GM23338 (cell line): ENCODE data around the gene VWC2. TPM values are rescaled to one million over a fixed set of nuclear protein-coding genes. Genes with fewer than 3 reads are reported as not detected.

Source experiments
- ATAC-seq: fragments of 200-7000 bp; cut with Tn5 transposase; 3 replicates; pipeline ENCODE4 v1.9.1; 2020
- DNase-seq: peaks from one replicate; pipeline ENCODE4 v3.0.0-alpha.2; 2015; ENCODE audit warnings: low spot score
- H2AFZ ChIP-seq: fragments of 200-600 bp; sonication (generic); 2 replicates; pipeline ENCODE4 v1.8.0; 2016; ENCODE audit warnings: antibody characterized with exemption, mild to moderate bottlenecking, moderate library complexity
- H3F3A ChIP-seq: fragments of 200-600 bp; sonication (generic); replicated peaks from 2 replicates; pipeline ENCODE4 v1.8.0; 2017; ENCODE audit warnings: antibody characterized with exemption, mixed run types, low read depth
- H3K27ac ChIP-seq: fragments of 200-600 bp; sonication (generic); 2 replicates; pipeline ENCODE4 v1.6.1; 2016; ENCODE audit warnings: low read depth
- H3K27me3 ChIP-seq: fragments of 200-600 bp; sonication (generic); 2 replicates; pipeline ENCODE4 v1.8.0; 2016; ENCODE audit warnings: mild to moderate bottlenecking, mixed run types, moderate library complexity; ENCODE audit not compliant: insufficient read depth
- H3K36me3 ChIP-seq: fragments of 200-600 bp; sonication (generic); 2 replicates; pipeline ENCODE4 v1.8.0; 2016; ENCODE audit warnings: mild to moderate bottlenecking; ENCODE audit not compliant: insufficient read depth
- H3K4me1 ChIP-seq: fragments of 200-600 bp; sonication (generic); 2 replicates; pipeline ENCODE4 v1.8.0; 2016; ENCODE audit warnings: mild to moderate bottlenecking, moderate library complexity; ENCODE audit not compliant: insufficient read depth
- H3K4me2 ChIP-seq: fragments of 200-600 bp; sonication (generic); 2 replicates; pipeline ENCODE4 v1.7.1; 2017; ENCODE audit warnings: mixed run types
- H3K4me3 ChIP-seq: fragments of 200-600 bp; sonication (generic); 2 replicates; pipeline ENCODE4 v1.6.1; 2016; ENCODE audit warnings: mixed run types
- H3K79me2 ChIP-seq: fragments of 200-600 bp; sonication (generic); replicated peaks from 2 replicates; pipeline ENCODE4 v1.8.0; 2017; ENCODE audit warnings: mild to moderate bottlenecking; ENCODE audit not compliant: insufficient read depth
- H3K9me2 ChIP-seq: fragments of 200-600 bp; sonication (generic); 2 replicates; pipeline ENCODE4 v1.8.0; 2017; ENCODE audit not compliant: insufficient read depth
- H4K20me1 ChIP-seq: fragments of 200-600 bp; sonication (generic); replicated peaks from 2 replicates; pipeline ENCODE4 v1.8.0; 2017; ENCODE audit warnings: mild to moderate bottlenecking; ENCODE audit not compliant: insufficient read depth
- H3K27ac Mint-ChIP-seq: 2 replicates; pipeline ENCODE4 v1.8.0; 2020; ENCODE audit warnings: inconsistent platforms, mild to moderate bottlenecking, moderate library complexity, mixed read lengths
- H3K27me3 Mint-ChIP-seq: 3 replicates; pipeline ENCODE4 v1.8.0; 2022; ENCODE audit warnings: low read depth, mild to moderate bottlenecking, moderate library complexity, mixed read lengths, inconsistent platforms; ENCODE audit not compliant: insufficient read depth, poor library complexity
- H3K36me3 Mint-ChIP-seq: 3 replicates; pipeline ENCODE4 v1.8.0; 2021; ENCODE audit warnings: low read depth, mild to moderate bottlenecking, inconsistent platforms, moderate library complexity, mixed read lengths
- H3K4me1 Mint-ChIP-seq: 3 replicates; pipeline ENCODE4 v1.8.0; 2020; ENCODE audit warnings: mild to moderate bottlenecking, inconsistent platforms, mixed read lengths
- H3K4me3 Mint-ChIP-seq: 3 replicates; pipeline ENCODE4 v1.8.0; 2021; ENCODE audit warnings: moderate library complexity, mild to moderate bottlenecking, inconsistent platforms, mixed read lengths
- H3K9me3 Mint-ChIP-seq: 3 replicates; pipeline ENCODE4 v1.8.0; 2020; ENCODE audit warnings: moderate library complexity, mild to moderate bottlenecking, inconsistent platforms, mixed read lengths
- CREB1 ChIP-seq: fragments of 250-450 bp; sonication (Bioruptor Pico); IDR thresholded peaks from 2 replicates; pipeline ENCODE4 v1.5.0; 2020; ENCODE audit warnings: low read depth, mild to moderate bottlenecking, moderate library complexity
- CTCF ChIP-seq, 2 experiments: fragments of 200-600 bp in 1 of 2; sonication (generic) in 1 of 2; conservative IDR thresholded peaks; 2 replicates each; pipeline versions ENCODE4 v1.5.1 to v1.6.1; 2016 to 2017; ENCODE audit warnings: antibody characterized with exemption in 2 of 2, low read depth in 2 of 2, mild to moderate bottlenecking in 2 of 2, moderate library complexity in 1 of 2
- ETS1 ChIP-seq: IDR thresholded peaks from 2 replicates; pipeline ENCODE4 v1.6.1; 2016; ENCODE audit warnings: antibody characterized with exemption
- EZH2 ChIP-seq: fragments of 200-600 bp; sonication (generic); IDR thresholded peaks from one replicate; pipeline ENCODE4 v1.8.0; 2017; ENCODE audit warnings: antibody characterized with exemption, mild to moderate bottlenecking, low read depth; ENCODE audit not compliant: unreplicated experiment
- EZH2phosphoT487 ChIP-seq: fragments of 200-600 bp; sonication (generic); IDR thresholded peaks from one replicate; pipeline ENCODE4 v1.8.1; 2018; ENCODE audit warnings: antibody characterized with exemption; ENCODE audit not compliant: unreplicated experiment
- JUNB ChIP-seq: IDR thresholded peaks from one replicate; pipeline ENCODE4 v1.6.1; 2016; ENCODE audit warnings: antibody characterized with exemption; ENCODE audit not compliant: unreplicated experiment
- NANOG ChIP-seq: IDR thresholded peaks from 2 replicates; pipeline ENCODE4 v1.6.1; 2016; ENCODE audit warnings: antibody characterized with exemption, borderline replicate concordance
- POLR2AphosphoS5 ChIP-seq: IDR thresholded peaks from 2 replicates; pipeline ENCODE4 v1.6.1; 2016; ENCODE audit warnings: antibody characterized with exemption, low read depth
- REST ChIP-seq: IDR thresholded peaks from one replicate; pipeline ENCODE4 v1.6.1; 2018; ENCODE audit warnings: antibody characterized with exemption; ENCODE audit not compliant: unreplicated experiment
- STAT1 ChIP-seq: IDR thresholded peaks from one replicate; pipeline ENCODE4 v1.6.1; 2016; ENCODE audit warnings: antibody characterized with exemption; ENCODE audit not compliant: unreplicated experiment
- ZNF114 ChIP-seq: fragments of 250-450 bp; sonication (Bioruptor Pico); IDR thresholded peaks from 2 replicates; pipeline ENCODE4 v1.5.0; 2020; ENCODE audit warnings: mild to moderate bottlenecking, moderate library complexity
- ZNF462 ChIP-seq: fragments of 250-450 bp; sonication (Bioruptor Pico); IDR thresholded peaks from 2 replicates; pipeline ENCODE4 v1.5.0; 2020; ENCODE audit warnings: mild to moderate bottlenecking, moderate library complexity
- polyA plus RNA-seq: library from polyadenylated mRNA; unstranded; fragments of >200 nt; fragmentation: Nextera tagmentation; extraction: Ambion mirVana; gene quantifications from 2 replicates; pipeline ENCODE4 v1.2.1, GENCODE V29; 2016
- total RNA-seq: library from RNA; depleted of rRNA; stranded (reverse); fragments of >200 nt; shearing (Covaris generic); gene quantifications from 2 replicates; pipeline ENCODE4 v1.2.3, GENCODE V29; 2014

The VWC2 gene
- total and polyA plus RNA-seq, 2 experiments from 2014 or later: 0.15 to 0.45 TPM

- no peak for TF ChIP-seq ETS1
- no peak for TF ChIP-seq JUNB
Measured at GRCh38 chr7:49731836-49732235, 41.6 kb upstream of the VWC2 start (continued).

GRCh38 chr7:49762666-49763065, 10.8 kb upstream of the VWC2 start:
- DNase-seq (no peak), ATAC-seq (no peak)
- no peak overlapping the region for H3K27ac Mint-ChIP-seq
- Histone ChIP-seq H3K4me3 (no peak overlapping the region), H3F3A (no peaks in the 10 kb centered on the region), H3K79me2 (no peaks in the 10 kb centered on the region), H3K27ac (no peak overlapping the region), H3K27me3 (no peaks in the 10 kb centered on the region), H3K4me2 (no peak overlapping the region), H2AFZ (no peak overlapping the region), H4K20me1 (no peaks in the 10 kb centered on the region), H3K4me1 (no peaks in the 10 kb centered on the region), H3K36me3 (no peaks in the 10 kb centered on the region), H3K9me2 (0 out of 2 replicates have a peak, but pooled peaks cover 5% of the 10 kb centered on the region)
- H3K9me3 Mint-ChIP-seq: no peaks in the 10 kb centered on the region
- no peak overlapping the region for H3K4me3 Mint-ChIP-seq
- peaks cover 2% of the 10 kb centered on the region for H3K27me3 Mint-ChIP-seq
- H3K36me3 Mint-ChIP-seq: no peaks in the 10 kb centered on the region
- H3K4me1 Mint-ChIP-seq: peaks cover 12% of the 10 kb centered on the region; the same call in 2 of the 3 replicates
- TF ChIP-seq CTCF (conservative IDR thresholded peaks at IDR 0.05; ENCODE audit: low read depth in 2 of 2): no peak
- TF ChIP-seq CREB1: no peak
- TF ChIP-seq EZH2phosphoT487: no peak
- no peak for TF ChIP-seq JUNB
- TF ChIP-seq EZH2: no peak
- TF ChIP-seq POLR2AphosphoS5: no peak
- TF ChIP-seq STAT1: no peak
- TF ChIP-seq NANOG: no peak
- no peak for TF ChIP-seq ZNF462 (CRISPR knock-in tag)
- TF ChIP-seq ETS1: no peak
- TF ChIP-seq REST: no peak
- no peak for TF ChIP-seq ZNF114 (CRISPR knock-in tag)
